Large intestine (tissue), 3 donors: ENCODE data around the gene KLK4. TPM values are rescaled to one million over a fixed set of nuclear protein-coding genes. Genes with fewer than 3 reads are reported as not detected.
"Not testable (repeated sequence)": the region's sequence is repeated elsewhere in the genome, so short reads cannot be mapped to it uniquely, and the experiment has no call there.

Experiments
- DNase-seq, 2 donors: peaks; one replicate each; pipeline versions ENCODE4 v3.0.0 to v3.0.0-alpha.2; 2013
- H3K27ac ChIP-seq: one replicate; pipeline ENCODE4 v1.5.1; 2013; ENCODE audit warnings: low read length
- H3K27me3 ChIP-seq: 2 replicates; pipeline ENCODE4 v1.6.1; 2013; ENCODE audit warnings: low read length; ENCODE audit not compliant: control insufficient read depth, insufficient read depth
- H3K36me3 ChIP-seq: 2 replicates; pipeline ENCODE4 v1.6.1; 2013; ENCODE audit warnings: low read length; ENCODE audit not compliant: control insufficient read depth, insufficient read depth
- H3K4me1 ChIP-seq: one replicate; pipeline ENCODE4 v1.6.1; 2013; ENCODE audit warnings: low read length; ENCODE audit not compliant: control insufficient read depth, insufficient read depth
- H3K4me3 ChIP-seq: one replicate; pipeline ENCODE4 v1.5.1; 2013; ENCODE audit warnings: low read length
- H3K9me3 ChIP-seq: one replicate; pipeline ENCODE4 v1.6.1; 2013; ENCODE audit warnings: mild to moderate bottlenecking, low read depth, low read length, moderate library complexity; ENCODE audit not compliant: control insufficient read depth
- WGBS: methylation state at CpG from one replicate; pipeline ENCODE4 v1.1.5; 2013; ENCODE audit warnings: low lambda C conversion rate; ENCODE audit not compliant: insufficient coverage; 5-methylcytosine and 5-hydroxymethylcytosine counted together
- polyA plus RNA-seq: library from polyadenylated mRNA; unstranded; fragments of 120-200 nt; gene quantifications from one replicate; pipeline ENCODE4 v1.2.1, GENCODE V29; 2013

The KLK4 gene
- polyA plus RNA-seq, 1 donor, result not detected

GRCh38 chr19:50897612-50898011, 13.6 kb downstream of the KLK4 start:
- Histone ChIP-seq H3K27ac (no peak overlapping the region), H3K27me3 (no peaks in the 10 kb centered on the region)
- WGBS, result no CpG with 5 or more reads among the region's 3 CpGs

GRCh38 chr19:50897191-50897607, 14.0 kb downstream of the KLK4 start:
- no CpG with 5 or more reads among the region's 3 CpGs for WGBS
- no peaks in the 10 kb centered on the region for H3K4me1 ChIP-seq
- H3K9me3 ChIP-seq, result no peaks in the 10 kb centered on the region
- no peak for DNase-seq
- no peak overlapping the region for H3K27ac ChIP-seq
- H3K36me3 ChIP-seq, result no peaks in the 10 kb centered on the region
- no peak overlapping the region for H3K4me3 ChIP-seq
- no peaks in the 10 kb centered on the region for H3K27me3 ChIP-seq

More at GRCh38 chr19:50897612-50898011, 13.6 kb downstream of the KLK4 start:
- H3K4me1 ChIP-seq, result no peaks in the 10 kb centered on the region
- no peak for DNase-seq
- H3K4me3 ChIP-seq, result no peak overlapping the region
- no peaks in the 10 kb centered on the region for H3K9me3 ChIP-seq
- no peaks in the 10 kb centered on the region for H3K36me3 ChIP-seq

- Histone ChIP-seq H3K27me3 (no peaks in the 10 kb centered on the region), H3K4me3 (no peak overlapping the region), H3K4me1 (no peaks in the 10 kb centered on the region), H3K36me3 (no peaks in the 10 kb centered on the region), H3K9me3 (no peaks in the 10 kb centered on the region), H3K27ac (no peak overlapping the region)
- WGBS, result no CpG with 5 or more reads among the region's 6 CpGs
- DNase-seq, result no peak
These were observed 14.5 kb downstream of the KLK4 start for GRCh38 chr19:50896591-50897190.

- DNase-seq, H3K27ac ChIP-seq, H3K9me3 ChIP-seq, H3K27me3 ChIP-seq, H3K4me3 ChIP-seq, H3K4me1 ChIP-seq, H3K36me3 ChIP-seq: not testable (repeated sequence)
- 100% methylated on average over 1 of the region's 9 CpGs for WGBS
These were observed 15.1 kb downstream of the KLK4 start for GRCh38 chr19:50896089-50896590.

- peaks cover 4% of the 10 kb centered on the region for H3K27me3 ChIP-seq
- no peak overlapping the region for H3K27ac ChIP-seq
- H3K36me3 ChIP-seq, result no peaks in the 10 kb centered on the region
- H3K9me3 ChIP-seq, result no peaks in the 10 kb centered on the region
- no peaks in the 10 kb centered on the region for H3K4me1 ChIP-seq
- no CpG with 5 or more reads among the region's 10 CpGs for WGBS
- no peak for DNase-seq
- no peak overlapping the region for H3K4me3 ChIP-seq
These were observed 16.5 kb downstream of the KLK4 start for GRCh38 chr19:50894478-50895356.

- no peaks in the 10 kb centered on the region for H3K9me3 ChIP-seq
- peaks cover 4% of the 10 kb centered on the region for H3K27me3 ChIP-seq
- no peak overlapping the region for H3K27ac ChIP-seq
- H3K4me1 ChIP-seq, result no peaks in the 10 kb centered on the region
- no CpG with 5 or more reads among the region's 18 CpGs for WGBS
- no peaks in the 10 kb centered on the region for H3K36me3 ChIP-seq
- DNase-seq, result no peak
- H3K4me3 ChIP-seq, result no peak overlapping the region
These were observed 18.0 kb downstream of the KLK4 start for GRCh38 chr19:50893047-50893736.

- Histone ChIP-seq H3K36me3 (no peaks in the 10 kb centered on the region), H3K9me3 (no peaks in the 10 kb centered on the region), H3K4me3 (no peak overlapping the region), H3K4me1 (no peaks in the 10 kb centered on the region), H3K27ac (no peak overlapping the region), H3K27me3 (peaks cover 4% of the 10 kb centered on the region)
- WGBS, result no CpG with 5 or more reads among the region's 5 CpGs
- no peak for DNase-seq
These were observed 20.0 kb downstream of the KLK4 start for GRCh38 chr19:50891253-50891625.

- Histone ChIP-seq H3K27ac (no peak overlapping the region), H3K4me3 (no peak overlapping the region), H3K36me3 (no peaks in the 10 kb centered on the region), H3K4me1 (no peaks in the 10 kb centered on the region), H3K27me3 (peaks cover 4% of the 10 kb centered on the region), H3K9me3 (no peaks in the 10 kb centered on the region)
- no peak for DNase-seq
- no CpG with 5 or more reads among the region's 5 CpGs for WGBS
These were observed 20.6 kb downstream of the KLK4 start for GRCh38 chr19:50890422-50891252.

- H3K36me3 ChIP-seq, result no peaks in the 10 kb centered on the region
- H3K27me3 ChIP-seq, result peaks cover 4% of the 10 kb centered on the region
- H3K4me3 ChIP-seq, result no peak overlapping the region
- WGBS, result no CpG with 5 or more reads among the region's 3 CpGs
- no peak for DNase-seq
- no peaks in the 10 kb centered on the region for H3K9me3 ChIP-seq
- no peak overlapping the region for H3K27ac ChIP-seq
- H3K4me1 ChIP-seq, result no peaks in the 10 kb centered on the region
These were observed 21.6 kb downstream of the KLK4 start for GRCh38 chr19:50889638-50890037.

- WGBS, result no CpG with 5 or more reads among the region's 3 CpGs
These were observed 29.0 kb downstream of the KLK4 start for GRCh38 chr19:50882188-50882587.

More at GRCh38 chr19:50882188-50882587, 29.0 kb downstream of the KLK4 start:
- H3K27ac ChIP-seq, result no peak overlapping the region
- no peaks in the 10 kb centered on the region for H3K9me3 ChIP-seq
- H3K27me3 ChIP-seq, result peaks cover 4% of the 10 kb centered on the region
- no peaks in the 10 kb centered on the region for H3K4me1 ChIP-seq
- no peak overlapping the region for H3K4me3 ChIP-seq
- H3K36me3 ChIP-seq, result no peaks in the 10 kb centered on the region
- no peak for DNase-seq
